NCI-H2196 treated with DMSO at 0.1 percent for 48 hours (cell line): Measurements from ENCODE around the gene EYA4.
A peak's percentile ranks its signal among the peaks of the same experiment; 100 is the strongest.

Experiments
- DNase-seq: peaks from one replicate; lab custom pipeline; 2025; ENCODE audit not compliant: unreplicated experiment; lab: John Stamatoyannopoulos, UW

EYA4 gene

GRCh38 chr6:133559926-133560325 lies 318.8 kb downstream of the EYA4 start:
- no peak for DNase-seq

DNA sequence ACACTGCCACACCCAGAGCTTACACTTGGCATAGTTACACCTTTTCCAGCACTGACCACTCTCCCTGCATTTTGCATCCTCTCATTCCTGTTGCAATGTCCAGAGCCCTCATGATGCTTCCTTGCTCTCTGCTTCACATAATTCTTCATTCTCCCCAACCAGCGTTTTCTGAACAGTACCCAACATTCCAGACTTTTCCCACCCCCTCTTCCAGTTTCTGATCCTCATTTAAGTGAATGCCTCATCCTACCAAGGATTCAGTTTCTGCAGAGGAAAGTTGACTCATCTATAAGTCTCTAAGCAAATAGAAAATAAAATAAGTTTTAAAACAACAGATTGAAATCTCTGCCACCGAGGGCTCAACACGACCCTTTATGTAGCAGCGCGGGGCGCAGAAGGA lies 326.5 kb downstream of the EYA4 start:
- DNase-seq: no peak

DNA sequence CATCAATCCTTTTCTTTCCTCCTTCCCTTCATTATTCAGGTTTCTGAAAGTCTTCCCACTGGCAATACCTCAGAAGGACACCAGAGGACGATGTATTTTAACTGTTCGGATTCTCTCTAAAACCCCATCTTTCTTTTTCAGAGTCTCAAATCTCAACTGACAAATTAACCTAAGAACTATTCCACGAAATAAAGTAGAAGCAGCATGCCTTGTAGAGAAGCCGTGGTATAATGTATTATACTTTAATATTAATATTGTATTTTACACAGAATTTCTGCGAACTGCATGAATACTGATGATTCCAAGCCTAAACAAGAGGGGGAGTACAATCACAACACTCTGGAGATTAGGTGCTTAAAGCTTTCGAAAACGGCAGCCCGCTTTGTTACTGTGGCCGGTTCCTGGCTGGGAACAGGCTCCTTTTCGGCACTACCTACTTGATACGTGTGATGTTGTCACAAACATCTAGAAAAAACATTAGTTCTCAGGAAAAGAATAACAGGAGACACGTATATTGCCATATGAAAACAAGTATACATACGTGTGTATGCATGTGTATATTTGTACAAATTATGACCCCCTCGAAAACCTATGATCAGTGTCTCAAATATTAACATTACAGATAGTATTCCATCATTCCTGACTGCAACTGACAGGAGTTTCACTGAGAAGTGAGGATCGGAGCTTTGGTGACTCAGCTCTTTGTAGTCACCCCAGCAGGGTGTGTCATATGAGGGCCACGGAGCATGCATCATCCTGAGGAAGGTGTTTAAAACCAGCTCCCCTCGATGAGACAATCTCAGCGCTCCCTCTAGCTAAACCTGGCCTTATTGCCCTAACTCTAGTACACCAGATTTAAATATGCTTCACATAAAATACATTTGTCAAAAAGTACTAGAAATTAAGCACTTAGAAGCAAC lies 328.1 kb downstream of the EYA4 start:
- DNase-seq: peak; percentile 51

DNA sequence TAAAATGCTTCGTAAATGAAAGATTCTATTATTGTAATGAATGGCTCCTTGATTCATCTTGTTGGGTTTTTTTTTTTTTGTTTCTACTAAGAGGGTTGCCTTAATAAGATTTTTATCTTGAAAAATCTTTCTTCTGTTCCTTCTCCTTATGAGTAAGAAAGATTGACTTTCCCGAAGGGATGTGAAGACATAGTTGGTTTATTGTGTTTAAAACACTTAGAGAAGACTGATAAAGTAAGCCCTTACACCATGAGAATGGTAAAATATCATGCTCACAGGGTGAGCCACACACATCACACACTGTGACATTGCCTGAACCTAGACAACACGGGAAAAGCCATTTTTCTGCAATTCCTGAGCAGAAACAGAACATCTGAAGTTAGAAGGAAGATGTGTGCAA lies 330.5 kb downstream of the EYA4 start:
- DNase-seq: no peak

GRCh38 chr6:133577851-133578250 lies 336.7 kb downstream of the EYA4 start:
- DNase-seq: no peak
